Measurements from ENCODE around the gene SLC35B3.

The SLC35B3 gene

DNA sequence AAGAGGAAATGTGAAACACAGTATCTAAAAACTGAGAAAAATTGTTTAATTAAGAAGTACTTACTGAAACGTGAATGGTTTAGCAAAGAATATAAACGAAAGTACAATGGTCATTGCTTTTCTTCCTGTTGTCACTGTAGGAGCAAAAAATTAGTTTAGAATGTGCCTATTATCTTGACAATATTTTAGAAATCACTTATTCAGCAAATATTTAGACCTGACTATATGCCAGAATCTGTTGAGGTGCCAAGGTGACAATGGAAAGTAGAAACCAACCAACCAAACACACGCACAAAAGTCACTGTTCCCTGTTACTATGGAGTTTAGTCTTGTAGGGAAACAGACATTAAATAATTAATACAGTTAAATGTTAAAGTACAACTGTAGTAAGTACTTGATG lies 20.5 kb downstream of the SLC35B3 start:
- DNase-seq (ENCODE audit: low spot score), result no peak

DNA sequence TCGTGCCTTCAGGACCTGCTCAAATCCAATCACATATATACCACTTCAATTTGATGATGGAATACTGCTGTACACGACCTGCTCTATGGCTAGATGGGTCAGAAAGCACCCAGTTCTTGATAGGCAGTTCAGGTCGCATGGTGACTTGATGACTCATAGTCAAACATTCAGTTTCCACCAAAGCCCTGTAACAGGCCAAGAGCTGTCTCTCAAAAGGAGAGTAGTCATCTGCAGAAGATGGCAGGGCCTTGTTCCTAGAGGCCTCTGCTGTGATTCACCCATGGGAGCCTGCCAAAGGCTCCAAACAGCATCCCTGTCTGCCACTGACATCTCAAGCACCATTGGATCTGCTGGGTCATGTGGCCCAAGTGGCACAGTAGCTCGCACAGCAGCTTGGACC lies 29.4 kb downstream of the SLC35B3 start:
- DNase-seq (ENCODE audit: low spot score), result peak; percentile 45

DNA sequence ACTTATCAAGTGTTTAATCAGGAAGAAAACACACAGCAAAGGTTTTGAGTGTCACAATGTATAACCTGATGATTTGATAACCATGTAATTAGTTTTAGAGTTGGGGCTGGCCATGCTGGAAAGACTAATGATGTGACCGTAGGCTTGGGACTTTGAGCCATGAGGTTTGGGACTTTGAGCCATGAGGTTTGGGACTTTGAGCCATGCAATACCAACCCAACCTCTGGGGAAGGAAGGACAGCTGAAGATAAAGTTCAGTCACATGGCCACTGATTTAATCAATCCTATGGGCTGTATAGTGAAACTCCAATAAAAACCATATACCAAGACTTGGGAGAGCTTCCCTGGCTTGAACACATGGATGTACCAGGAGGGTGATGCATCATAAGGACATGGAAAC lies 32.8 kb downstream of the SLC35B3 start:
- DNase-seq (ENCODE audit: low spot score), result no peak

DNA sequence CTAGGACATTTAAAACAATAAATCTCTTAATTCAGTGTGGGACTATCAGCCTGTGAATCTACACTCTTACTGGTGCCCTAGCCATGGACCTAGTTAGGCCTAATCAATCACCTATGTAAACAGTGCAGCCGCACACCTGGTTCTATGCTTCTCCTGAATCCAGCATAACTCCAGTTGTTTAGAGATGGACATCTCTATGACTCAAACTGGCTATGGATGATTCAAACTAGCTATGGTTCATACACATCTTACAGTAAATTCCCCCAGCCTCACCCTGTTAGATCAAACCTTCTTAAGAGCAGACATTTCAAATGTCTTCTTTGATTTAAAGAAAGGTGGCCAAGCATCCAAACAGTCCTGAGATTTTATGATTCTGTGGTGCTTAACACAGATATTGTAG lies 34.7 kb downstream of the SLC35B3 start:
- DNase-seq (ENCODE audit: low spot score), result no peak

DNA sequence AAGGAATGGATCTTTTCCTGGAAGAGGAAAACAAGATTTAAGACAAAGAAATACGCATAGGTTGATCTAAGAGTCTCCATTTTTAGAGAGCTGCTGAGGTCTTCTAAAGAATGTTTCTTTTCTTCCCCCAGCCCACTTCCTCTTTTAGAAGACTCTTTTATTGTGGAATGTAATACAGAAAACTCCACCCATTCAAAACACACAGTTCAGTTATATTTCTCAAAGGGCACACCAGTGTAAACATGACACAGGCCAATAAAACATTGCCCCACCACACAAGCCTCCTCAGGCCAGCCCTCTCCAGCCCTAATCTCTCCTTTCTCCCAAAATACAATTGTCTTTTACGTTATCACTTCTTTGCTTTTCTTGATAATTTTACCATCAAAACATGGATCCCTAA lies 42.8 kb downstream of the SLC35B3 start:
- no peak for DNase-seq (ENCODE audit: low spot score)

DNA sequence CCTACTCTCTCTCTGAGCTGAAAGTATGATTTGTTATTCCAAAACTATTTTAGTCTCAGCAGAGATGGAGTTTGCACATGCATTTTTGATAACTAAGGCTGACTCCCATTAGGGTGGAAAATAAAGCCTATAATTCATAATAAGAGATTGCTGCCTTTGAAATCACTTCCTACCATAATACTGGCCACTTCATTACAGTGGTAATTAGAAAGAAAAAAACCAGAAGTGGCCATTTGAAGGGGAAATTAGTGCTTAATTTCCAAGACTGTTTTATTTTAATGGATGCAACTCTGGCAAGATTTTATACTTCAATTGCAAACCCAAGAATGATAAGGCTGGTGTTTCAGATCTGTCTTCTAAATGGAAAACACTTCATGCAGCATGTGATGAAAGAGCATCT lies 43.4 kb downstream of the SLC35B3 start:
- DNase-seq (ENCODE audit: low spot score), result no peak

DNA sequence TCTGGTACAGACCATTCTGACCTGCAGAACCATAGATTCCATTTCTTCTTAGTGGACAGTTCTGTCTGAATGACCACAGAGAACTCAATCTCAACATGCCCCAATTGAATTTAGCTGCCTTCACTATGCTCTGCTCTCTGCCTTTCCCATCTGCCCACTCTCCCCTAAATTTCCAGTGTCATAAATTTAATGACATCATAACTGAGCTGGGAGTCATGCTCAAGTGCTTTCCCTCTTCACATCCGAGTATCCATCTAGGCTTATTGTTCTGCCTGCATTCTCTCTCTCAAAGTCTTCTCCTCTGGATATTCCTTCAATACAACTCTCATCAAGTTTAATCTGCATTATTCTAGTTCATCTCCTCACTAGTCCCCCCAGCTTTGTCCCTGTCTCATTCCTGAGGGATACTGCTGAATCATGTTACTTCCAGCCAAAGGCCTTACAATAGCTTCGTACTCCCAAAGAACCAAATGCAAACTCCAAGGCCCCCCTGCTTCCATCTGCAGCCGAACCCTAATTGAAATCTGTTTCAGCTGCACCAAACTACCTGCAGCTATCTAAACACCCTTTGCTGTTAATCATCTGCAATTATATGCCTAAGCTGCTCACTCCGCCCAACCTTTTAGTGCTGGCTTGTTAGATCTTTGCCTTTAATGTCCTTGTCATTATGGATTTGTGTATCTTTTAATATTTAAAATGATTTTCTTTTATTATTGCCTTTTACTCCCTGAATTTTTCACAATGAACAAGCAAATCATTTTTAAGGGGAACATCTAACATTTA lies 46.1 kb downstream of the SLC35B3 start:
- DNase-seq (ENCODE audit: low spot score), result no peak

DNA sequence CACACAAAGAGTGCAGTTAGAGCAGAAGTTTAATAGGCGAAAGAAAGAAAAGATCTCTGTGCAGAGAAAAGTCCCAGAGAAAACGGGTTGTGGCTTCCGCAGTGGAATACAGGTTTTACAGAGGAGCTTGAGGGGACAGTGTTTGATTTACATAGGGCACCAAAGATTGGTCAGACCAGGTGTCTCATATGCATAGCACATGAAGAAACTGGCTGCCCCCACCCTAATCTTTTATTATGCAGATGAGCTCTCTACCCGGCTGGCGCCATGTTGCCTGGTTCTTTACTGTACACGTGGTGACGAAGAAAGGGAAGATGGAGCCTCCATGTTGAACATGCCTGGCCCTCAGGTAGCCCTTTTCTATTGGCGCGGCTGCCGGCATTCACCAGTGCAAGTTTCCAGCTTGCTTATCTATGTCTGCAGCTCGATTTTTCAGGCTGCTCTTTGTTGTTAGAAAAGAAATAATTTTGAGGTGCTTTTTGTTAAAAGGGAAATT lies 47.4 kb downstream of the SLC35B3 start:
- no peak for DNase-seq (ENCODE audit: low spot score)

DNA sequence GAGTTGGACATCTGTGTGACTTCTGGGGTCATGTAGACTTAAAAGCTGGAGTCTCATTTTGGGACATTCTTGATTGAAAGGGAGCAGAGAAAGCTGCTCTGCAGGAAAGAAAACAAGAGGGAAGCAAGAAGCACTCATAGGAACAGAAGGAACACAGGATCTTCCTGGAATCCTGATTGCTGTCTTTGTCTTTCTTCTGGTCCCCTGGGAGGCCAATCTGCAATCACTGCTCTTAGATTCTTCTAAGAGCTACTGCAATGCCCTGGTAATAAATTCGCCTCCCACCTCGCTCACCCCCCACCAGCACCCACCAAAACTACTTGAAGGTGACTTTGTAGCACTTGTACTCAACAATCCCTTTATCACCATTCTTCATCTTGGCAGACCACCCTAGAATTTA lies 51.8 kb downstream of the SLC35B3 start:
- DNase-seq (ENCODE audit: low spot score), result no peak

DNA sequence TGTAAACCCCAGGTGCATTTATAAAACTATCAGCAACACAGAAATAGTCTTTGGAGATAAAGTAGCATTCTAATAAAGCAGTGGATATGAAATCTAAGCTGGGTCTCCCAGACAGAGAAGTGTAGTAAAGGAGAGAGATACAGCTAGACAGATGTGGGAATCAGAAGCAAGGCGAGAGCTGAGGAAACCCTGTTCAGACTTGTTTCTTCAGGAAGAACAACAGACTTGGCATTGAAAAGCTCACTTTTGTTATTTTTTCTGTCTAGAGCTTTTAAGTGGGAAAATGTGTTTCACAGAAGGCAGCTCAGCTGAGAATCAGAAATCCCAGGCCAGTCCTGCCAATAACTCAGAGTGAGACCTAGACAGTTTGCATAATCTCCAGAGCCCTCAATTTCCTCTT lies 52.9 kb downstream of the SLC35B3 start:
- DNase-seq (ENCODE audit: low spot score), result no peak

DNA sequence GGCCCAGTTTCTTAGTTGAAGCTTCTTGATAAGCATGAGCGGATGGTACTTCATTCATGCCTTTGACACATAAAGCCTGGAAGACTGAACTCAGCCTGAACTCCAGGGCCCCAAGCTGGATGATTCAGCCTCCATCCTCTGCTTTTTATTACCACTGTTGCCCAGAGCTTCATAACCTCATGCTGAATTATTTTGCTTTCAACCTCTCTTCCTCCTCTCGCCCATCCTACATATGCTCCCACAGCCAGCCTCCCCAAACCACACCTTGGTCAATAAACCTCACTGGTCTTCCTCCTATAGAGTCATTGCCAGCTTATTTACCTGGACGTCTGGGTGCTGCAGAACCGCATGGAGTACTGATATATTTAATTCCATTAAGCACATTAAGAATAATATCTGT lies 59.4 kb downstream of the SLC35B3 start:
- DNase-seq (ENCODE audit: low spot score), result no peak

Measured in activated CD4-positive, alpha-beta T cell treated with anti-CD3 and anti-CD28 coated beads, Interleukin-2, Interleukin-4, amounts not matched to agents 100 ng/mL and 50 ng/mL, durations not matched to agents 16 hours and 8 hours (primary cell).